SH-SY5Y (cell line): Measurements from ENCODE around the gene TRPM2.

Experiments used
- GATA2 ChIP-seq: IDR thresholded peaks from 2 replicates; pipeline ENCODE4 v1.6.1; 2011; ENCODE audit warnings: mild to moderate bottlenecking, low read depth, low read length
- GATA3 ChIP-seq: IDR thresholded peaks from 2 replicates; pipeline ENCODE4 v1.6.1; 2011; ENCODE audit warnings: low read depth, mild to moderate bottlenecking, low read length, moderate library complexity

- no peak for TF ChIP-seq GATA2
- no peak for TF ChIP-seq GATA3
Observed at GRCh38 chr21:44416193-44416592, 62.8 kb downstream of the TRPM2 start.
